Naive B cell (primary cell): ENCODE measurements around the gene PCSK6. TPM values are rescaled to one million over a fixed set of nuclear protein-coding genes. Genes with fewer than 3 reads are reported as not detected.

Experiments used
- ATAC-seq, 2 donors: fragments of 150-1000 bp; cut with Tn5 transposase; 2 replicates each; pipeline ENCODE4 v1.10.0; 2021; ENCODE audit warnings: low read depth in 2 of 2, mild to moderate bottlenecking in 2 of 2, moderate library complexity in 2 of 2
- DNase-seq: peaks from one replicate; pipeline ENCODE4 v3.0.0; 2022
- H3K27ac Mint-ChIP-seq, 6 donors: one replicate each; pipeline ENCODE4 v1.8.0; 2020 to 2022; ENCODE audit warnings: mild to moderate bottlenecking in 6 of 6, mixed read lengths in 6 of 6, moderate library complexity in 5 of 6, inconsistent platforms in 2 of 6
- H3K27me3 Mint-ChIP-seq, 3 donors: one replicate each; pipeline ENCODE4 v1.8.0; 2021 to 2022; ENCODE audit warnings: mixed read lengths in 3 of 3, mild to moderate bottlenecking in 1 of 3
- H3K36me3 Mint-ChIP-seq, 2 donors: one replicate each; pipeline ENCODE4 v1.8.0; 2020 to 2022; ENCODE audit warnings: mixed read lengths in 2 of 2, inconsistent platforms in 1 of 2, mild to moderate bottlenecking in 1 of 2
- H3K4me1 Mint-ChIP-seq, 3 donors: one replicate each; pipeline ENCODE4 v1.8.0; 2020 to 2022; ENCODE audit warnings: mixed read lengths in 3 of 3, inconsistent platforms in 1 of 3, mild to moderate bottlenecking in 1 of 3, moderate library complexity in 1 of 3
- H3K4me3 Mint-ChIP-seq, 8 donors: one replicate each; pipeline ENCODE4 v1.8.0; 2020 to 2022; ENCODE audit warnings: mild to moderate bottlenecking in 8 of 8, mixed read lengths in 8 of 8, moderate library complexity in 8 of 8, inconsistent platforms in 2 of 8
- H3K9me3 Mint-ChIP-seq, 7 donors: one replicate each; pipeline ENCODE4 v1.8.0; 2020 to 2022; ENCODE audit warnings: mixed read lengths in 7 of 7, mild to moderate bottlenecking in 5 of 7, inconsistent platforms in 2 of 7, moderate library complexity in 1 of 7
- polyA plus RNA-seq, 6 donors: library from polyadenylated mRNA; unstranded; fragments of 300-500 nt; fragmentation: Illumina TruSeq; gene quantifications; one replicate each; pipeline ENCODE4 v1.2.3, GENCODE V29; 2021; ENCODE audit warnings: low read depth in 6 of 6

Gene PCSK6
- polyA plus RNA-seq, 6 donors from 2014 or later: 0.78 to 1.4 (median 0.96) TPM; not detected in 1

DNA sequence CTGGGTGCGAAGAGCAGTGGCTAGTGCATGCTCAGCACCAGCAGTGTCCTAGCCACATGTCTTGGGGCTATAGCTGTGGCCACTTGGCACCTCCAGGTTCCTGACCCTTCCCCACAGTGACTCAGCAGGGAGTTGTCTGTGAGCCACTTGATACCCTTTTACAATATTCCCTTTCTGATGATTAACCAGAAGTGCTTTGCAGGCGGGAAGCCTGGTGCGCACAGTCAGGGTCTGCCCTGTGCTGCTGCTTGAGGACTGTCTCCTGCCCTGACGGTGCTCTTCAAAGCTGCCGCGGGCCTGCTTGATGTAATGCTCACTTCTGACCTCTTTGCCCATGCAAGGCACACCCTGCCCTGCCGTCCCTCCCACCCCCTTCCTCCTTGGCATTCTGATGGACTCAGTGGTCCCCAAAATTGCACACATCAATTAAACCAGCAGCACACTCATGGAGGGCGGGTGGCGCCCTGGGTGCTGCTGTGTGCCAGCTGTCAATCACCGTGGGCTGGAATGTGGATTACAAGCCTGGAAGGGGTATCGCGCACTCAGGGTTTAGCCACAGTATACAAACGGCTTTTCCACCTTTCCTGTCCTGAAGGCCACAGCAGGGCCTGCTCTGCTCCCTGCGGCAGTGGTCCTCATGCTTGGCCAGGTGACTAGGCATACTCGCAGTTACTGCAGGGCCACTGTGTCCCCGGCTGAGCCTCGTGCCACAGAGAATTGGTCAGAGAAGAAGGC, 40.9 kb upstream of the PCSK6 start:
- Mint-ChIP-seq H3K9me3 (no peaks in the 10 kb centered on the region), H3K36me3 (no peaks in the 10 kb centered on the region), H3K4me3 (no peak overlapping the region), H3K27ac (peak overlapping the region in 1 of 6 donors; percentile 12), H3K27me3 (peaks cover 6 to 39% (median 31%) of the 10 kb centered on the region in 3 donors), H3K4me1 (no peaks in the 10 kb centered on the region)
- ATAC-seq (no peak), DNase-seq (no peak)

DNA sequence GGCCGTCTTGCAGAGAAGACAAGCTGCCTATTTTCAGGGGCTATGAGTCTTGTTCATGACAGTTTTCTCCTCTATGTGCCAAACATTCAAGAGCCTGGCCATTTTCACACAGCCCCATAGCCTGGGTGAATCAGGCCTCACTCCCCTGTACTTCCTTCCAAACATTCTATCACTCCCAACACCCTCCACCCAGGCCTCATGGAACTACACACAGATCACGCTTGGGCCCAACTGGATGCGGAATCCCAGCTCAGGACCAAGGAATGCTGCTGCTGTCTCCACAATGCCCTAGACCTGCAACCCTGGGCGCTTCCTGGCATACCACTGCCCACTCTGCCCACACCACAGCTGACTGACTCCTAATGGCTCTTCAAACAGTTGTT, 39.4 kb upstream of the PCSK6 start:
- no peaks in the 10 kb centered on the region for H3K4me1 Mint-ChIP-seq
- peaks cover 12 to 34% (median 26%) of the 10 kb centered on the region in 3 donors for H3K27me3 Mint-ChIP-seq
- ATAC-seq: no peak

GRCh38 chr15:101528108-101528916, 38.8 kb upstream of the PCSK6 start:
- no peak overlapping the region for H3K4me3 Mint-ChIP-seq
- H3K4me1 Mint-ChIP-seq: no peaks in the 10 kb centered on the region
- H3K9me3 Mint-ChIP-seq: no peaks in the 10 kb centered on the region
- no peaks in the 10 kb centered on the region for H3K36me3 Mint-ChIP-seq
- DNase-seq: no peak
- peak overlapping the region in 1 of 6 donors; percentile 47 for H3K27ac Mint-ChIP-seq
- no peak for ATAC-seq
- H3K27me3 Mint-ChIP-seq: peaks cover 14 to 40% (median 25%) of the 10 kb centered on the region in 3 donors

More for the DNA sequence above, 39.4 kb upstream of the PCSK6 start:
- Mint-ChIP-seq H3K27ac (no peak overlapping the region), H3K4me3 (no peak overlapping the region), H3K9me3 (no peaks in the 10 kb centered on the region), H3K36me3 (no peaks in the 10 kb centered on the region)
- no peak for DNase-seq

DNA sequence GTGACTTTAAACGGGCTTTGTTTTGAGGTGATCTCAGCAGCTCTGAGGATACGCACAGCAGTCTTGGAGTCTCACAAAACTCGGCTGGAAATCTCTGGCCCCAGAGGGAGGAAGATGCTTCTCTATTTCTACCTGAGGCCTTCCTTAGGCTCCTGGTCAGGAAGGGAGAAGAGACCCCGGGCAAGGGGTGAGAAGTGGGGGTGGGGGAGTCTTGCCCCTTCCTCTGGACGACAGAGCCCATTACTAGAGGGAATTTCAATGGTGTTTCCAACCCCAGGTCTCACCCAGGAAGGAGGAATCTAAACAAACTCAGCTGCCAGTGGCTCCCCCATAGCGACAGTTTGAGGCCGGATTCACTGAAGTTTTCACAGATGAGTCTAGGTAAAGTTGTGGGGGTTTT, 37.4 kb upstream of the PCSK6 start:
- Mint-ChIP-seq H3K27me3 (peaks cover 14 to 39% (median 31%) of the 10 kb centered on the region in 3 donors), H3K4me3 (peak overlapping the region in 1 of 8 donors; percentile 11)

GRCh38 chr15:101526442-101526841, 36.9 kb upstream of the PCSK6 start:
- Mint-ChIP-seq H3K9me3 (no peaks in the 10 kb centered on the region), H3K36me3 (no peaks in the 10 kb centered on the region), H3K4me3 (no peak overlapping the region), H3K27me3 (peaks cover 17 to 41% (median 32%) of the 10 kb centered on the region in 3 donors), H3K4me1 (peaks cover 0 to 3% (median 0%) of the 10 kb centered on the region in 3 donors), H3K27ac (no peak overlapping the region)
- DNase-seq (no peak), ATAC-seq (no peak)

More for the DNA sequence above, 37.4 kb upstream of the PCSK6 start:
- Mint-ChIP-seq H3K27ac (no peak overlapping the region), H3K9me3 (no peaks in the 10 kb centered on the region), H3K4me1 (no peaks in the 10 kb centered on the region), H3K36me3 (no peaks in the 10 kb centered on the region)
- DNase-seq (no peak), ATAC-seq (no peak)

GRCh38 chr15:101526021-101526420, 36.5 kb upstream of the PCSK6 start:
- Mint-ChIP-seq H3K27me3 (peaks cover 20 to 44% (median 32%) of the 10 kb centered on the region in 3 donors), H3K27ac (no peak overlapping the region), H3K4me1 (peaks cover 0 to 5% (median 0%) of the 10 kb centered on the region in 3 donors), H3K9me3 (no peaks in the 10 kb centered on the region), H3K36me3 (no peaks in the 10 kb centered on the region), H3K4me3 (peak overlapping the region in 1 of 8 donors; percentile 47)
- ATAC-seq: no peak
- DNase-seq: no peak

GRCh38 chr15:101525087-101525669, 35.7 kb upstream of the PCSK6 start:
- ATAC-seq (no peak), DNase-seq (no peak)
- no peak overlapping the region for H3K27ac Mint-ChIP-seq
- no peak overlapping the region for H3K4me3 Mint-ChIP-seq
- peaks cover 27 to 52% (median 39%) of the 10 kb centered on the region in 3 donors for H3K27me3 Mint-ChIP-seq
- peaks cover 0 to 5% (median 0%) of the 10 kb centered on the region in 3 donors for H3K4me1 Mint-ChIP-seq
- H3K9me3 Mint-ChIP-seq: peaks cover 0 to 2% (median 0%) of the 10 kb centered on the region in 7 donors
- H3K36me3 Mint-ChIP-seq: peaks cover 0 to 1% of the 10 kb centered on the region in 2 donors

DNA sequence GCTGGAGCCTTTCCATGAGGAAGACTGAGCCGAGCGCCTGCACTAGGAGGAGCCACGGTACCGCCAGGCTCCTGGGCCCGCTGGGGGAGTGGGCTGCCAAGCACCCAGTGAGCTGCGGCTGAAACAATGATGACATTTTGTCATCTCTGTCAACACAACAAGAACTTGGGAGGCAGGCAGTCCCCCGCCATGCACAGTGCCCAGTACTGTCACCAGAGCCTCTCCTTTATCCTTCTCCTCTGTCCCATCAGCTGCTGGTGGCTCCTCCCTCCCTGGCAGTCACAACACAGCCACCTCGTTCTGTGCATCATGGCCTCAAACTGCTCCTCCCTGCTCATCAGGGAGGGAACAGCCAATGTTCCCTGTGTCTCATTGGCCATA, 34.0 kb upstream of the PCSK6 start:
- Mint-ChIP-seq H3K4me3 (no peak overlapping the region), H3K4me1 (peaks cover 0 to 5% (median 0%) of the 10 kb centered on the region in 3 donors), H3K27ac (no peak overlapping the region), H3K27me3 (peaks cover 39 to 58% (median 48%) of the 10 kb centered on the region in 3 donors), H3K9me3 (peaks cover 0 to 14% (median 7%) of the 10 kb centered on the region in 7 donors), H3K36me3 (peaks cover 0 to 11% of the 10 kb centered on the region in 2 donors)
- ATAC-seq (no peak), DNase-seq (no peak)

- Mint-ChIP-seq H3K27ac (no peak overlapping the region), H3K36me3 (peaks cover 4 to 17% of the 10 kb centered on the region in 2 donors), H3K27me3 (peaks cover 39 to 53% (median 43%) of the 10 kb centered on the region in 3 donors), H3K9me3 (peaks cover 3 to 20% (median 12%) of the 10 kb centered on the region in 7 donors), H3K4me1 (peaks cover 0 to 5% (median 0%) of the 10 kb centered on the region in 3 donors), H3K4me3 (no peak overlapping the region)
- DNase-seq (no peak), ATAC-seq (no peak)
Measured at GRCh38 chr15:101522621-101523559, 33.4 kb upstream of the PCSK6 start.

- H3K27me3 Mint-ChIP-seq: peaks cover 39 to 49% (median 44%) of the 10 kb centered on the region in 3 donors
- H3K9me3 Mint-ChIP-seq: peaks cover 5 to 28% (median 18%) of the 10 kb centered on the region in 7 donors
- H3K4me1 Mint-ChIP-seq: peaks cover 0 to 5% (median 0%) of the 10 kb centered on the region in 3 donors
- no peak for DNase-seq
- H3K27ac Mint-ChIP-seq: no peak overlapping the region
- peaks cover 4 to 20% of the 10 kb centered on the region in 2 donors for H3K36me3 Mint-ChIP-seq
- no peak for ATAC-seq
- no peak overlapping the region for H3K4me3 Mint-ChIP-seq
Measured at GRCh38 chr15:101522091-101522490, 32.6 kb upstream of the PCSK6 start.

DNA sequence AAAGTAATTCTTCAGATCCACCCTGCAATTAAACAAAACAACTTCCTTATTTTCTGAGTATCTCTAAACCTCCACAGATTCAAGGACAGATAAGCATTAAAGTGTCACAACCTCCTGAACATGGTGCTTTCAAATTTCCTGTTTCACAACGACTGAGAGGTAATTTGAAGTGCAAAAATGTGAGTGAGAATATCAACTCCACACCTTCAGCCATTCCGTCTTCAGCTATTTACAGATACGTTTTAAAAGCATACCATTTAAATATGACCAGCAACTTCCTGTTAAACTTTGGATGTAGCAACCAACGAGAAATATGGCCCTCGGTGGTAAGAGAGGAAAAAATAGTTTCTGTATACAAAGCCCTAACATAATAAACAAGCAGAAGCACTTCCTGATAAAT, 32.1 kb upstream of the PCSK6 start:
- Mint-ChIP-seq H3K27ac (no peak overlapping the region), H3K36me3 (peaks cover 4 to 23% of the 10 kb centered on the region in 2 donors), H3K4me1 (peaks cover 0 to 5% (median 0%) of the 10 kb centered on the region in 3 donors), H3K9me3 (peaks cover 7 to 33% (median 23%) of the 10 kb centered on the region in 7 donors), H3K27me3 (peaks cover 39 to 49% (median 49%) of the 10 kb centered on the region in 3 donors), H3K4me3 (no peak overlapping the region)
- DNase-seq (no peak), ATAC-seq (no peak)

- Mint-ChIP-seq H3K27me3 (peaks cover 39 to 50% (median 49%) of the 10 kb centered on the region in 3 donors), H3K36me3 (peaks cover 7 to 27% of the 10 kb centered on the region in 2 donors), H3K27ac (no peak overlapping the region), H3K4me1 (peaks cover 0 to 5% (median 0%) of the 10 kb centered on the region in 3 donors), H3K9me3 (peaks cover 9 to 39% (median 27%) of the 10 kb centered on the region in 7 donors), H3K4me3 (no peak overlapping the region)
- ATAC-seq: no peak
- DNase-seq: no peak
Measured at GRCh38 chr15:101521069-101521468, 31.6 kb upstream of the PCSK6 start.
